ENCODE data around the gene SLC9B1. TPM values are rescaled to one million over a fixed set of nuclear protein-coding genes. Genes with fewer than 3 reads are reported as not detected.

Gene SLC9B1
- total and polyA plus RNA-seq, 2 of the 13 experiments (the other 11 are each of a cell fraction or from before 2014, with no cell fraction given) = 0.17 to 0.20 TPM

DNA sequence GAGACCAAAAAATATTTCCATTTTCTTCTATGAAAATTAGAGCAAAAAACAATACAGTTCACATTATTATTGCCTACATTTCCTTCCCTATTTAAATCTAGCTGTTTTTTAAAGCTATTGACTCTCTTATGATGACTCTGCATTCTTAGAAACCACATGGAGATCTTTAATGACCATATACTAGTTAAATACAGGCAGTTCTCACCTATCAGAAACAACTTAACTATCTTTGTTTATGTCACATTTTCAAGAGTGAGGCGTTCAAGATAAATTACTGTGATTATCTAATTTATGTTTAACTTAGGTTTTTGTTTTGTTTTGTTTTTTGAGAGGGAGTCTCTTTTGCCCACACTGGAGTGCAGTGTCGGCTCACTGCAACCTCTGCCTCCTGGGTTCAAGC, 147.7 kb downstream of the SLC9B1 start:
- Histone ChIP-seq H3K9ac (ENCODE audit: insufficient read depth, low read depth, low read length) (no peak overlapping the region), H3K9me3 (ENCODE audit: low read length) (peaks cover 4% of the 10 kb centered on the region), H3K79me2 (ENCODE audit: insufficient read depth, low read length) (peaks cover 71% of the 10 kb centered on the region), H3K27ac (ENCODE audit: extremely low read length, insufficient read depth, low read length) (no peak overlapping the region), H3K36me3 (replicated peaks in 1 of 2; ENCODE audit: control insufficient read depth in 1 of 2, insufficient read depth in 2 of 2, low read length in 2 of 2) (peaks cover 0 to 5% of the 10 kb centered on the region in 2 experiments; a peak in 2 of 5 replicates), H2AFZ (ENCODE audit: low read length) (no peak overlapping the region), H3K27me3 (ENCODE audit: control insufficient read depth in 1 of 2, insufficient read depth in 2 of 2, low read length in 2 of 2) (no peaks in the 10 kb centered on the region), H4K20me1 (ENCODE audit: insufficient read depth, low read length) (no peaks in the 10 kb centered on the region), H3K4me2 (ENCODE audit: low read depth, low read length) (no peak overlapping the region), H3K4me3 (replicated peaks in 1 of 3; ENCODE audit: insufficient read depth in 1 of 3, low read depth in 2 of 3, low read length in 3 of 3) (no peak overlapping the region), H3K4me1 (ENCODE audit: insufficient read depth, low read length) (peaks cover 42% of the 10 kb centered on the region)
- intact Hi-C loops (cut with micrococcal nuclease; ENCODE audit: unreplicated experiment) = no loop called here
- ChIA-PET CTCF (ENCODE audit: low intra/inter-chr PET ratio, low total read pairs) (no interaction called here), POLR2A (no interaction called here)
- TF ChIP-seq NFE2 (CRISPR knock-in tag; IDR thresholded peaks at IDR 0.05) (no peak), ZNF564 (CRISPR knock-in tag; IDR thresholded peaks at IDR 0.05) (no peak), TMF1 (CRISPR knock-in tag; IDR thresholded peaks at IDR 0.05; ENCODE audit: low read depth) (no peak), ZNF780A (CRISPR knock-in tag; IDR thresholded peaks at IDR 0.05) (no peak), MAFF (IDR thresholded peaks at IDR 0.05; ENCODE audit: low read depth, low read length) (peak; percentile 26; the same call in 1 of the 2 replicates), ZNF337 (CRISPR knock-in tag; IDR thresholded peaks at IDR 0.05; ENCODE audit: borderline replicate concordance, low read depth) (no peak), MAFK (conservative IDR thresholded peaks at IDR 0.05 in 1 of 2, IDR thresholded peaks at IDR 0.05 in 1 of 2; ENCODE audit: low read length in 2 of 2) (peak; percentile 22 to 67; a peak in 3 of 4 replicates), HMG20A (CRISPR knock-in tag; IDR thresholded peaks at IDR 0.05; ENCODE audit: borderline replicate concordance) (no peak)
- TF ChIP-seq, protein P1, sequence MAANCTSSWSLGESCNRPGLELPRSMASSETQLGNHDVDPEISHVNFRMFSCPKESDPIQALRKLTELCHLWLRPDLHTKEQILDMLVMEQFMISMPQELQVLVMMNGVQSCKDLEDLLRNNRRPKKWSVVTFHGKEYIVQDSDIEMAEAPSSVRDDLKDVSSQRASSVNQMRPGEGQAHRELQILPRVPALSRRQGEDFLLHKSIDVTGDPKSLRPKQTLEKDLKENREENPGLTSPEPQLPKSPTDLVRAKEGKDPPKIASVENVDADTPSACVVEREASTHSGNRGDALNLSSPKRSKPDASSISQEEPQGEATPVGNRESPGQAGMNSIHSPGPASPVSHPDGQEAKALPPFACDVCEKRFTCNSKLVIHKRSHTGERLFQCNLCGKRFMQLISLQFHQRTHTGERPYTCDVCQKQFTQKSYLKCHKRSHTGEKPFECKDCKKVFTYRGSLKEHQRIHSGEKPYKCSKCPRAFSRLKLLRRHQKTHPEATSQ (CRISPR knock-in tag; IDR thresholded peaks at IDR 0.05; ENCODE audit: borderline replicate concordance) = no peak
- TF ChIP-seq, protein P2, sequence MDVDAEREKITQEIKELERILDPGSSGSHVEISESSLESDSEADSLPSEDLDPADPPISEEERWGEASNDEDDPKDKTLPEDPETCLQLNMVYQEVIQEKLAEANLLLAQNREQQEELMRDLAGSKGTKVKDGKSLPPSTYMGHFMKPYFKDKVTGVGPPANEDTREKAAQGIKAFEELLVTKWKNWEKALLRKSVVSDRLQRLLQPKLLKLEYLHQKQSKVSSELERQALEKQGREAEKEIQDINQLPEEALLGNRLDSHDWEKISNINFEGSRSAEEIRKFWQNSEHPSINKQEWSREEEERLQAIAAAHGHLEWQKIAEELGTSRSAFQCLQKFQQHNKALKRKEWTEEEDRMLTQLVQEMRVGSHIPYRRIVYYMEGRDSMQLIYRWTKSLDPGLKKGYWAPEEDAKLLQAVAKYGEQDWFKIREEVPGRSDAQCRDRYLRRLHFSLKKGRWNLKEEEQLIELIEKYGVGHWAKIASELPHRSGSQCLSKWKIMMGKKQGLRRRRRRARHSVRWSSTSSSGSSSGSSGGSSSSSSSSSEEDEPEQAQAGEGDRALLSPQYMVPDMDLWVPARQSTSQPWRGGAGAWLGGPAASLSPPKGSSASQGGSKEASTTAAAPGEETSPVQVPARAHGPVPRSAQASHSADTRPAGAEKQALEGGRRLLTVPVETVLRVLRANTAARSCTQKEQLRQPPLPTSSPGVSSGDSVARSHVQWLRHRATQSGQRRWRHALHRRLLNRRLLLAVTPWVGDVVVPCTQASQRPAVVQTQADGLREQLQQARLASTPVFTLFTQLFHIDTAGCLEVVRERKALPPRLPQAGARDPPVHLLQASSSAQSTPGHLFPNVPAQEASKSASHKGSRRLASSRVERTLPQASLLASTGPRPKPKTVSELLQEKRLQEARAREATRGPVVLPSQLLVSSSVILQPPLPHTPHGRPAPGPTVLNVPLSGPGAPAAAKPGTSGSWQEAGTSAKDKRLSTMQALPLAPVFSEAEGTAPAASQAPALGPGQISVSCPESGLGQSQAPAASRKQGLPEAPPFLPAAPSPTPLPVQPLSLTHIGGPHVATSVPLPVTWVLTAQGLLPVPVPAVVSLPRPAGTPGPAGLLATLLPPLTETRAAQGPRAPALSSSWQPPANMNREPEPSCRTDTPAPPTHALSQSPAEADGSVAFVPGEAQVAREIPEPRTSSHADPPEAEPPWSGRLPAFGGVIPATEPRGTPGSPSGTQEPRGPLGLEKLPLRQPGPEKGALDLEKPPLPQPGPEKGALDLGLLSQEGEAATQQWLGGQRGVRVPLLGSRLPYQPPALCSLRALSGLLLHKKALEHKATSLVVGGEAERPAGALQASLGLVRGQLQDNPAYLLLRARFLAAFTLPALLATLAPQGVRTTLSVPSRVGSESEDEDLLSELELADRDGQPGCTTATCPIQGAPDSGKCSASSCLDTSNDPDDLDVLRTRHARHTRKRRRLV (CRISPR knock-in tag; IDR thresholded peaks at IDR 0.05) = no peak
- in situ Hi-C loops (cut with HindIII; ENCODE audit: extremely low pct_ligation_motif_present, low pct_unique_long_range_greater_than_20kb) = no loop called here
- no peak for ATAC-seq
- no peak for FAIRE-seq
- DNase-seq (ENCODE audit: low spot score) = no peak
- BruUV-seq (replicated peaks) = no TSS peak
- 97% methylated on average over 2 of the region's 2 CpGs for WGBS (ENCODE audit: low lambda C conversion rate)
